ENCODE measurements around the gene TRIOBP.

GRCh38 chr22:37697538-37697835 lies 639 bp downstream of the TRIOBP start:
- TF ChIP-seq ZNF703 (CRISPR knock-in tag; IDR thresholded peaks at IDR 0.05; ENCODE audit: borderline replicate concordance), result no peak
- TF ChIP-seq, protein P1, sequence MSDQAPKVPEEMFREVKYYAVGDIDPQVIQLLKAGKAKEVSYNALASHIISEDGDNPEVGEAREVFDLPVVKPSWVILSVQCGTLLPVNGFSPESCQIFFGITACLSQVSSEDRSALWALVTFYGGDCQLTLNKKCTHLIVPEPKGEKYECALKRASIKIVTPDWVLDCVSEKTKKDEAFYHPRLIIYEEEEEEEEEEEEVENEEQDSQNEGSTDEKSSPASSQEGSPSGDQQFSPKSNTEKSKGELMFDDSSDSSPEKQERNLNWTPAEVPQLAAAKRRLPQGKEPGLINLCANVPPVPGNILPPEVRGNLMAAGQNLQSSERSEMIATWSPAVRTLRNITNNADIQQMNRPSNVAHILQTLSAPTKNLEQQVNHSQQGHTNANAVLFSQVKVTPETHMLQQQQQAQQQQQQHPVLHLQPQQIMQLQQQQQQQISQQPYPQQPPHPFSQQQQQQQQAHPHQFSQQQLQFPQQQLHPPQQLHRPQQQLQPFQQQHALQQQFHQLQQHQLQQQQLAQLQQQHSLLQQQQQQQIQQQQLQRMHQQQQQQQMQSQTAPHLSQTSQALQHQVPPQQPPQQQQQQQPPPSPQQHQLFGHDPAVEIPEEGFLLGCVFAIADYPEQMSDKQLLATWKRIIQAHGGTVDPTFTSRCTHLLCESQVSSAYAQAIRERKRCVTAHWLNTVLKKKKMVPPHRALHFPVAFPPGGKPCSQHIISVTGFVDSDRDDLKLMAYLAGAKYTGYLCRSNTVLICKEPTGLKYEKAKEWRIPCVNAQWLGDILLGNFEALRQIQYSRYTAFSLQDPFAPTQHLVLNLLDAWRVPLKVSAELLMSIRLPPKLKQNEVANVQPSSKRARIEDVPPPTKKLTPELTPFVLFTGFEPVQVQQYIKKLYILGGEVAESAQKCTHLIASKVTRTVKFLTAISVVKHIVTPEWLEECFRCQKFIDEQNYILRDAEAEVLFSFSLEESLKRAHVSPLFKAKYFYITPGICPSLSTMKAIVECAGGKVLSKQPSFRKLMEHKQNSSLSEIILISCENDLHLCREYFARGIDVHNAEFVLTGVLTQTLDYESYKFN (CRISPR knock-in tag; conservative IDR thresholded peaks at IDR 0.05), result no peak
- TF ChIP-seq EZH2 (conservative IDR thresholded peaks at IDR 0.05; ENCODE audit: low read depth, low read length), result no peak
- no peak for TF ChIP-seq ZNF75D (CRISPR knock-in tag; IDR thresholded peaks at IDR 0.05; ENCODE audit: borderline replicate concordance)
